ENCODE data around the gene FAM222B.

- TF ChIP-seq POLR2A (IDR thresholded peaks at IDR 0.05; ENCODE audit: extremely low read depth, insufficient read length), result no peak
- TF ChIP-seq CTCF (IDR thresholded peaks at IDR 0.05; ENCODE audit: low read depth, low read length), result no peak
- no peak for TF ChIP-seq MAX (IDR thresholded peaks at IDR 0.05; ENCODE audit: low read depth, low read length)
These were observed 45.4 kb upstream of the FAM222B start for GRCh38 chr17:28887871-28888471.
